ENCODE results near the gene MED7.

GRCh38 chr5:157142317-157143126, at the start of gene MED7:
- TF ChIP-seq CTCF (IDR thresholded peaks at IDR 0.05) (no peak), POLR2A (IDR thresholded peaks at IDR 0.05) (peak; percentile 63 to 76)
